Measurements from ENCODE around the gene LAMA3.

The LAMA3 gene

GRCh38 chr18:23977719-23978483, 288.6 kb downstream of the LAMA3 start:
- peak; percentile 20 to 37 for DNase-seq

- DNase-seq: no peak
Measured at GRCh38 chr18:23981369-23981980, 292.2 kb downstream of the LAMA3 start.

DNA sequence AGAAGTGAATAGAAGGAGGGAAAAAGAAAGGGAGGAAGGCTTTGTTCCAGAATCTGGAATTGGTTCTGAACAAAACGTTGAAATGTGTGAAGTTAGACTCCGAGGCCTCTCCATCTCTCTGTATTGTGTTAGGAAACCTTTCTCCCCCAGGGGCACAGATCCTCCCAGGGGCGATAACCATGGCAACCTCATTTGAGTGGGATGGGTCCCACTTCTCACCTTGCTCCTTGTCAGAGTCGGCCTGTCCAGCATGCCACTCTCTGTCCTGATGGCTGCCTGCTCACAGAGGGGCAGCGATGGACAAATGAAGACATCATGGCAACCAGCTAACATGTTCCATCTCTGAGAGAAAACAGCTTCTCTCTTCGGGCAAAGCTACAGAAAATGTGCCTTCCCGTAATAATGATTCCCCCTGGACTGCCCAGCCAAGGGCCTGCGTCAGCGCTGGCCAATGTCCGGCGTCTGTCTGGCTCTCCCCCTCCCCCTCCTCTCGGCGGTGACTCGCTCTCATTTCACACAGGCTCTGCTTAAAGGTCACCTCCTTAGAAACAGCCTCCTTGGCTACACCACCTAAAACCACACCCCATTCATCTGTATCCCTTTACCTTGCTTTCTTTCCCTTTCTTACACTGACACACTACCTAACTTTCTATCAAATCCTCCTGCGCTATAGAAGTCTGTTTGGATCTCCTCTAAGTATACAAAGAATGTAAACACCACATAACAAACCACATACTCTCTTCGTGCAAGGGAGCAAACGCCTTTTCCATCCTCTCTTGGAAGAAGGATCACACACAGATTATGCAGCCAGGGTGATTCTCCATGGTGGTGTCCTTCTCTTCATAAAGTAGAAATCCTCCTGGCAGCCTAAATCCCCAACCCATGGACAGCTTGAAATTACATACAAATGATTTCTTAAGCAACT, 293.2 kb downstream of the LAMA3 start:
- DNase-seq: no peak

- DNase-seq: no peak
Measured at GRCh38 chr18:23983112-23983511, 293.9 kb downstream of the LAMA3 start.

DNA sequence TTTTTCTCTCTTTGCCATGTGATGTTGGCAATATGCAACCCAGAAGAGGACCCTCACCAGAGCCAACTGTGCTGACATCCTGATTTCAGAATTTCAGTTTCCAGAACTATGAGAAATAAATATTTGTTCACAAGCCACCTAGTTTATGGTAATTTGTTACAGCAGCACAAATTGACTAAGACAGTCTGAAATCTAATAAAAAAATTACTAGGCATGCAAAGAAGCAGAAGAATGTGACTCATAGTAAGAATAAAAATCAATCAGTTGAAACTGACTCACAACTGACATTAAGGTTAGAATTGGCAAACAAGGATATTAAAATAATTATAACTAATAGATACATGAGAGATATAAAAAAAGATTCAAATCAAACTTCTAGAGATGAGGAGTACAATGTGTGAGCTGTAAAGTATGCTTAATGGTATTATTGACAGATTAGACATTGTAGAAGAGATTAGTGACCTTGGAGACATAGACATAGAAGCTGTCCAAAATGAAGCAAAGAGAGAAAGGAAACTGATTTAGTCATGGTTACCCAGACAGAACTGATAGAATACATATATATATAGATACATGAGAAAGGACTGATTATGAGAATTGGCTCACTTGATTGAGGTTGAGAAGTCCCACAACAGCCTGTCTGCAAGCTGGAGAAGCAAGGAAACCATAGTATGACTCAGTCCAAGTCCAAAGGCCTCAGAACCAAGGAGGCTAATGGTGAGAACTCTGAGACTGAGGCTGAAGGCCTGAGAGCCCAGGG, 297.5 kb downstream of the LAMA3 start:
- no peak for DNase-seq

DNA sequence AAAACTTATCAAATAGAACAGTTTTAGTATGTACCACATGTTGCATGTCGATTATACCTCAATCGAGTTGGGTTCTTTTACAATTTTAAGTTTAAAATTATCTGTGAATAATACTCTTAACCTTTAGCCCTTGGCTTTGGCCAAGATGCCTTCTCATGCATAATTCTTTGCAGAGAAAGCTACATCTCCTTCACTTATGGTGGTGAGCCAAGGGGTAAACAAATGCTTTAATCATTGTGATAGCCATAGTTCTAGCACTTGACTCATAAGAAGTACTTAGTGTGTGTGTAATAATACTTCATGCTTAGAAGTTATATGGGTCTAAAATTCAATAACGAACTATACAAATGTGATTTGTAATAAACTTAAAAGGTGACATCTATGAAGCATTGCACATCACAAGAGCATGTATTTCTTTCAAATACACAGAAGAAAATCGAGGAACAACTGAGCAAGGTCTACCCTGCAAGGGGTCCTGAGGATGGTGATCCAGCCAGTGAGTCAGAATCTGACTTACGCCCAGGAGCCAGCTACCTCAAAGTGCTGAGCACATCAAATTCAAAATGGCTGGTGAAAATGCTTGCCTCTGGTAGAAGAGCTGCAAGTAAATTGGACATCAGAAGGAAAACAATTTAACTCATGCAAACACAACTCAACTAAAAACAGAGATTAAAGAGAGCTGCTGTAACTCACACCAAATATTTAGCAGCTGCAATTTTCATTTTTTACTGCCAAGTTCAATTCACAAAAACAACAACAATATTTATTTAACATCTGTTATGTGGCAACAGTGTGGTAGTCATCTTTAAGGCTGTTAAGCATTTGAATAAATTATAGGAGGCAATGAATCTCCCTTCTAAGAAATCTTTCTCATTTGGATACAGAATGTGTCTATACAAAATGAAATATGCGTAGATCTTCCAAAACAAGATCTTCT, 301.5 kb downstream of the LAMA3 start:
- DNase-seq: no peak

DNA sequence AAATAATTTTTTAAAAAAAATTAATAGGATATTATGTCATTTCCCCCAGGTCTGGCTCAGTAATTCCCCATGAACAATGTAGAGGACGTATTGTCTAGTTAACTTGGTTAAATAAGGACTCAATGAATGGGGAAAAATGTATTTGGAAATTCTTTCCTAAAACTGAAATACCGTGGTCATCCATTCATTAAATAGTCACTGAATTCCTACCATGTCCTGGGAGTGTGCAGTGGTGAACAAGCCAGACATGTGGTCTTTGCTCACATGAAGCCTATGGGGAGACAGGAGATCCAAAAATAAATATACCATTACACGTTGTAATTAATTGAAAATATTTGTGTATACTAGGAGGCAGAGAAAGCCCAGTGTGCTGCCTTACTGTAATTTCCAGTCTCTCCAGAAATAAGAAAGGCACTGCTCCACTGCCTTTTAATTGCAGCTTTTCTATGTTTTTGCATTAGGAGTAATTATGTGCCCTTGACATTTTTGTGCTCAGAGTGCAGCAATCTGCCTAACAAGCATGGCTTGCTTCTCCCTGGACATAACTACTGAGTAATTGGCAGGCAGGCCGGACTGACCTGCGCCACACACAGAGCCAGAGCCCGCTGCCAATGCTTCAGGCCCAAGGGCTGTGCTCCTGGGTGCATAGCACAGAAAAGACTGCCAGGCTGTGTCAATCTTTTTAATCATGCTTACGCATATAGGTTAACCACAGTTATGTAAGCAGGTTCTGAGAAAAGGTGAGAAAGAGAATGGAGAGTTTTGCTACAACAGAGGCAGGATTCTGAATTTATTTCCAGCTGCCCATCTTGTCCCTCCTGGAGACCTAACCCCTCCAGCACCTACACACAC, 303.1 kb downstream of the LAMA3 start:
- DNase-seq: peak; percentile 74 to 85

GRCh38 chr18:23992941-23993280, 303.7 kb downstream of the LAMA3 start:
- no peak for DNase-seq

- peak; percentile 26 to 53 for DNase-seq
Measured at GRCh38 chr18:23994361-23994902, 305.2 kb downstream of the LAMA3 start.

GRCh38 chr18:23995180-23995579, 305.9 kb downstream of the LAMA3 start:
- DNase-seq: no peak

DNA sequence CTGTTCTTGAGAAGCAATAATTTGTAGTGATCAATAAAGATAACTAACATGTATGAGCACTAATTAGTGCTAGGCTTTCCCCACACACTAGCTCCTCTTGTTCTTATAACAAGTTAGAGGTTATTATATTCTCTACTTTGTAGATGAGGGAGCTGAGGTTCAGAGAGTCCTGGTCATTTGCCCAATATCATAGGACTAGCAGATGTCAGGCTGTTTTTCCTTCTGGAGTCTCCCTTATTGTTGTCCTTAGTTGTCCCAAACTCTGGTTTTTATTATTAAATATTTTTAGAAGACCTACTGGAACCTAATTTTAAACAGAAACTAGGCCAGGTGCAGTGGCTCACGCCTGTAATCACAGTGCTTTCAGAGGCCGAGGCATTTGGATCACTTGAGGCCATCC, 308.8 kb downstream of the LAMA3 start:
- DNase-seq: no peak

GRCh38 chr18:23998820-23999219, 309.6 kb downstream of the LAMA3 start:
- no peak for DNase-seq

DNA sequence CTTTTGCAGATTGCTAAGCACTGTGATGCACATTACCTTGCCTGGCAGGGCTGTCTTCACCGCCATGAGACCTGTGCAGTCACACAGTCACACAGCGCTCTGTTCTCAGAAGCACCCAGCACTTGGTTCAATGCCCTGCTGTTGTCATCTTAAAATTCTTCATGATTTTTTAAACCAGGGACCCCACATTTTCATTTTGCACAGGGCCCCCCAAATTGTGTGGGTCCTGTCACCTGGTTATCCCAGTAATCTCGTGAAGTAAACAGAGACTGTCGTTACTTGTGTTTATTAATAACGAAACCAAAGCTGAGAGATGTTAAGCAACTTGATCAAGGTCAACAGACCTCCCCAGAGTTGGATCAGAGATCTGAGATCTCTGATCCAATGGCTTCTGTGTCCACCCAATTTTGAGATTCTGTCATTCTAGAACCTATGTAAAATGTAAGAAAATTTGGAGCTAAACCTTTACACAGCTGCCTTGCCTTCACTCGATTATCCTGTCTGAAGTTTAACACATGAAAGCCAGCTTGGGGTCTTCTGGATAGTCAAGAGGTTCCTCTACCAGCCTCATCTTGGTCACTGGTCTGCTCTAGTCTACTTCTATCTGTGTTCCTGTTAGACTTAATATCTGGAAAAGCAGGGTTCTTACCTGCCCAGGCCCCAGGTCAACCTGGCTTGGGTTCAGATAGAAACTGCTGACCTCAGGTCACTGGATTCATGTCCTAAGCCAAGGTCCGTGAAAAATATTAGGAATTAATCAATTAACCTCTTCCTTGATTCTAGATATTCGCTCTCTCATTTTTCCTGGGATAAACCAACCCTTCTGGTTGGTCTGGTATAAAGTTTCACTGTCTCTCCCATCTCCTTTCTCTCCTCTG, 311.6 kb downstream of the LAMA3 start:
- DNase-seq: no peak

- DNase-seq: no peak
Measured at GRCh38 chr18:24002479-24002878, 313.2 kb downstream of the LAMA3 start.

GRCh38 chr18:24003288-24003687, 314.0 kb downstream of the LAMA3 start:
- DNase-seq: no peak

GRCh38 chr18:24003903-24004640, 314.8 kb downstream of the LAMA3 start:
- no peak for DNase-seq
